ENCODE data around the gene YY1. TPM values are rescaled to one million over a fixed set of nuclear protein-coding genes. Genes with fewer than 3 reads are reported as not detected.
"Not testable (repeated sequence)": the region's sequence is repeated elsewhere in the genome, so short reads cannot be mapped to it uniquely, and the experiment has no call there.

The YY1 gene
- total RNA-seq, 1 experiment from 2014 or later = 73.3 TPM

DNA sequence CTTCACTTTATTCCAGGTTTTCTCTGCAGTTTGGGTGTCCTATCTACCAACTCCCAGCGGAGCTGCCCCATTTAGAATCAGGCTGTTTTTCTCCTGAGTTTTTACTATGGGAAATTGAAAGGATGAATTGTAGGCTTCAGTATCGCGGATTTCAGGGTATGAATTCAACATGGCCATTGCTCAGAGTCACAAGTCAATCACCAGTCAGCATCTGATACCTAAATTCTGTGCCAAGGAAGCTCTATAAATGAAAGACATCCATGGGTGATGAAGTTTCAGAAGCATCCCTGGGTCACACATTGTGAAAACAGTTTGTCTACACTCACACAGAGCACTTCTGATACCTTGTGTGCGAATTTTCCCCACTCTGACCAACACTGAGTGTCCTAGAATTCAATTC is 35.8 kb upstream of the YY1 start:
- H3K4me3 Mint-ChIP-seq (ENCODE audit: unreplicated experiment) = no peak overlapping the region
- TF ChIP-seq, protein P1, sequence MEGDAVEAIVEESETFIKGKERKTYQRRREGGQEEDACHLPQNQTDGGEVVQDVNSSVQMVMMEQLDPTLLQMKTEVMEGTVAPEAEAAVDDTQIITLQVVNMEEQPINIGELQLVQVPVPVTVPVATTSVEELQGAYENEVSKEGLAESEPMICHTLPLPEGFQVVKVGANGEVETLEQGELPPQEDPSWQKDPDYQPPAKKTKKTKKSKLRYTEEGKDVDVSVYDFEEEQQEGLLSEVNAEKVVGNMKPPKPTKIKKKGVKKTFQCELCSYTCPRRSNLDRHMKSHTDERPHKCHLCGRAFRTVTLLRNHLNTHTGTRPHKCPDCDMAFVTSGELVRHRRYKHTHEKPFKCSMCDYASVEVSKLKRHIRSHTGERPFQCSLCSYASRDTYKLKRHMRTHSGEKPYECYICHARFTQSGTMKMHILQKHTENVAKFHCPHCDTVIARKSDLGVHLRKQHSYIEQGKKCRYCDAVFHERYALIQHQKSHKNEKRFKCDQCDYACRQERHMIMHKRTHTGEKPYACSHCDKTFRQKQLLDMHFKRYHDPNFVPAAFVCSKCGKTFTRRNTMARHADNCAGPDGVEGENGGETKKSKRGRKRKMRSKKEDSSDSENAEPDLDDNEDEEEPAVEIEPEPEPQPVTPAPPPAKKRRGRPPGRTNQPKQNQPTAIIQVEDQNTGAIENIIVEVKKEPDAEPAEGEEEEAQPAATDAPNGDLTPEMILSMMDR (IDR thresholded peaks at IDR 0.05; ENCODE audit: unreplicated experiment) = no peak

DNA sequence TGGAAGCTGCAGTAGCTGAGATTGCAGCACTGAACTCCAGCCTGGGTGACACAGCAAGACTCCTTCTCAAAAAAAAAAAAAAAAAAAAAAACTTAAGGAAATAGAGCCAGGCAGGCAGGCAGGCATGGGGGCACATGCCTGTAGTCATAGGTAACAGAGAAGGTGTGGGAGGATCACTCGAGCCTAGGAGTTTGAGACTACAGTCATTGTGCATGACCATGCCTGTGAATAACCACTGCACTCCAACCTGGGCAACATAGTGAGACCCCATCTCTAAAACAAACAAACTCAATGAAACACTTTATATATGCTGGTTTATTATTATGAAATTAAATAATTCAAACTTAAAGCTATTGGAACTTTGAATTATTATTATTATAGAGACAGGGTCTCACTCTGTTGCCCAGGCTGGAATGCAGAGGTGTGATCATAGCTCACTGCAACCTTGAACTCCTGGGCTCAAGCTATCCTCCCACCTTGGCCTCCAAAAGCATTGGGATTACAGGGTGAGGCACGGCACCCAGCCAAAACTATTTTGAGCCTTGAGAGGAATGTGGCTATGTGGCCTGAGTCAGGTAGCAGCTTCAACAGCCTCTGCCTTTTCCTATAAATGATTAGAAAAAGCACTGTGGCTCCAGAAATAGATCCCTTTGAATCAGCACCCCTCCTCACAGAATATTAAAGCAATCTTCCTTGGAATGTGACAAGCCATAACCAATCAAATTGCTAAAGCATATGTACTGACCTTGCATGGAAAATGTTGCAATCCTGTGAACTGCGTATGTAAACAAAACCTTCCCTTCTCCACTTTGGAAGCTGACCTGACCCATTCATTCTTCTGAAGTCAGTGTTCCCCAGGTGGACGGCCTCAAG is 34.7 kb upstream of the YY1 start:
- peak; percentile 87 for DNase-seq (ENCODE audit: unreplicated experiment)
- intact Hi-C loops (cut with micrococcal nuclease) = no loop called here
- H3K9me3 Mint-ChIP-seq (ENCODE audit: unreplicated experiment) = no peaks in the 10 kb centered on the region

More for the DNA sequence above, 35.8 kb upstream of the YY1 start:
- Mint-ChIP-seq H3K27ac (ENCODE audit: low read depth, unreplicated experiment) (no peak overlapping the region), H3K36me3 (ENCODE audit: insufficient read depth, unreplicated experiment) (no peaks in the 10 kb centered on the region), H3K9me3 (ENCODE audit: unreplicated experiment) (no peaks in the 10 kb centered on the region), H3K27me3 (ENCODE audit: insufficient read depth, unreplicated experiment) (no peaks in the 10 kb centered on the region), H3K4me1 (ENCODE audit: insufficient read depth, unreplicated experiment) (no peaks in the 10 kb centered on the region)
- BruUV-seq (replicated peaks) = no TSS peak
- DNase-seq (ENCODE audit: unreplicated experiment) = no peak
- intact Hi-C loops (cut with micrococcal nuclease) = no loop called here
- POLR2A ChIA-PET = interaction anchor here (0.5 to 3.7 kb wide), 4 partner anchors 10 to 78 kb away, joined by 3 to 38 read pairs (median 15); no protein-coding TSS in a partner anchor
- CTCF ChIA-PET = interaction anchor here (0.6 to 4.7 kb wide), 4 partner anchors 10 to 44 kb away, joined by 4 to 33 read pairs (median 4); no protein-coding TSS in a partner anchor

DNA sequence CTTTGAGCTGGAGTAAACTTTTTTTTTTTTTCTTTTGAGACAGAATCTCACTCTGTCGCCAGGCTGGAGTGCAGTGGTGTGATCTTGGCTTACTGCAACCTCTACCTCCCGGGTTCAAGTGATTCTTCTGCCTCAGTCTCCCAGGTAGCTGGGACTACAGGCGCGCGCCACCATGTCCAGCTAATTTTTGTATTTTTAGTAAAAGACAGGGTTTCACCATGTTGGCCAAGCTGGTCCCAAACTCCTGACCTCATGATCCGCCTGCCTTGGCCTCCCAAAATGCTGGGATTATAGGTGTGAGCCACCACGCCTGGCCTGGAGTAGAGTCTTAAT is 34.1 kb upstream of the YY1 start:
- H3K9me3 Mint-ChIP-seq (ENCODE audit: unreplicated experiment); intact Hi-C loops (cut with micrococcal nuclease); BruUV-seq (replicated peaks); H3K4me1 Mint-ChIP-seq (ENCODE audit: insufficient read depth, unreplicated experiment); DNase-seq (ENCODE audit: unreplicated experiment); H3K36me3 Mint-ChIP-seq (ENCODE audit: insufficient read depth, unreplicated experiment); H3K4me3 Mint-ChIP-seq (ENCODE audit: unreplicated experiment); H3K27me3 Mint-ChIP-seq (ENCODE audit: insufficient read depth, unreplicated experiment): not testable (repeated sequence)
- CTCF ChIA-PET = interaction anchor here (0.6 to 4.7 kb wide), 6 partner anchors 12 to 224 kb away, joined by 3 to 33 read pairs (median 4); no protein-coding TSS in a partner anchor
- H3K27ac Mint-ChIP-seq (ENCODE audit: low read depth, unreplicated experiment) = peak overlapping the region; percentile 70
- POLR2A ChIA-PET = interaction anchor here (0.6 to 3.7 kb wide), 13 partner anchors 10 to 629 kb away, joined by 3 to 46 read pairs (median 5); no protein-coding TSS in a partner anchor

More for the DNA sequence above, 34.7 kb upstream of the YY1 start:
- CTCF ChIA-PET = interaction anchor here (0.6 to 4.7 kb wide), 11 partner anchors 11 to 692 kb away, joined by 3 to 33 read pairs (median 4); no protein-coding TSS in a partner anchor
- Mint-ChIP-seq H3K4me3 (ENCODE audit: unreplicated experiment) (no peak overlapping the region), H3K36me3 (ENCODE audit: insufficient read depth, unreplicated experiment) (no peaks in the 10 kb centered on the region), H3K4me1 (ENCODE audit: insufficient read depth, unreplicated experiment) (no peaks in the 10 kb centered on the region), H3K27ac (ENCODE audit: low read depth, unreplicated experiment) (peak overlapping the region; percentile 70), H3K27me3 (ENCODE audit: insufficient read depth, unreplicated experiment) (no peaks in the 10 kb centered on the region)
- TF ChIP-seq, protein P1 (IDR thresholded peaks at IDR 0.05; ENCODE audit: unreplicated experiment) = no peak
- POLR2A ChIA-PET = interaction anchor here (0.6 to 3.7 kb wide), 14 partner anchors 10 to 1527 kb away, joined by 3 to 46 read pairs (median 4); no protein-coding TSS in a partner anchor
- BruUV-seq (replicated peaks) = no TSS peak

DNA sequence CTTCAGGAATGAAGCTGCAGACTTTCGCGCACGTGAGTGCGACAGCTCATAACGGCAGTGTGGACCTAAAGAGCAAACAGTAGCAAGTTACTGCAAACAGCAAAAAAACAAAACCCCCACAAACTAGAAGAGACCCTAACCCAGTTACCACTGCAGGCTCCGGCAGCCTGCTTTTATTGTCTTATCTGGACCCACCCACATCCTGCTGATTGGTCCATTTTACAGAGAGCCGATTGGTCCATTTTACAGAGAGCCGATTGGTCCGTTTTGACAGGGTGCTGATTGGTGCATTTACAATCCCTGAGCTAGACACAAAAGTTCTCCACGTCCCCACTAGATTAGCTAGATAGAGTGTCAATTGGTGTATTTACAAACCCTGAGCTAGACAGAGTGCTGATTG is 31.4 kb upstream of the YY1 start:
- H3K4me1 Mint-ChIP-seq (ENCODE audit: insufficient read depth, unreplicated experiment); BruUV-seq (replicated peaks); H3K27ac Mint-ChIP-seq (ENCODE audit: low read depth, unreplicated experiment); H3K4me3 Mint-ChIP-seq (ENCODE audit: unreplicated experiment); DNase-seq (ENCODE audit: unreplicated experiment); POLR2A ChIA-PET; H3K9me3 Mint-ChIP-seq (ENCODE audit: unreplicated experiment); H3K36me3 Mint-ChIP-seq (ENCODE audit: insufficient read depth, unreplicated experiment); intact Hi-C loops (cut with micrococcal nuclease); H3K27me3 Mint-ChIP-seq (ENCODE audit: insufficient read depth, unreplicated experiment): not testable (repeated sequence)
- CTCF ChIA-PET = interaction anchor here (0.6 to 1.2 kb wide), 2 partner anchors 15 to 154 kb away, joined by 3 read pairs; no protein-coding TSS in a partner anchor

DNA sequence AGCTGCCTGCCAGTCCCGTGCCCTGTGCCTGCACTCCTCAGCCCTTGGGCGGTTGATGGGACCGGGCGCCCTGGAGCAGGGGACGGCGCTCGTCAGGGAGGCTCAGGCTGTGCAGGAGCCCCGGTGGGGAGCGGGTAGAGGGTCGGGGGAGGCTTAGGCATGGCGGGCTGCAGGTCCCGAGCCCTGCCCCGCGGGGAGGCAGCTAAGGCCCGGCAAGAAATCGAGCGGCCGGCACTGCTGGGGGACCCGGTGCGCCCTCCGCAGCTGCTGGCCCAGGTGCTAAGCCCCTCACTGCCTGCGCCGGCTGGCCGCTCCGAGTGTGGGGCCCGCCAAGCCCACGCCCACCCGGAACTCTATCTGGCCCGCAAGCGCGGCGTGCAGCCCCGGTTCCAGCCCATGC is 30.8 kb upstream of the YY1 start:
- H3K9me3 Mint-ChIP-seq (ENCODE audit: unreplicated experiment); DNase-seq (ENCODE audit: unreplicated experiment); H3K36me3 Mint-ChIP-seq (ENCODE audit: insufficient read depth, unreplicated experiment); H3K4me3 Mint-ChIP-seq (ENCODE audit: unreplicated experiment); H3K27ac Mint-ChIP-seq (ENCODE audit: low read depth, unreplicated experiment); H3K4me1 Mint-ChIP-seq (ENCODE audit: insufficient read depth, unreplicated experiment); H3K27me3 Mint-ChIP-seq (ENCODE audit: insufficient read depth, unreplicated experiment); intact Hi-C loops (cut with micrococcal nuclease); BruUV-seq (replicated peaks): not testable (repeated sequence)
- CTCF ChIA-PET = interaction anchor here (0.6 kb wide), 1 partner anchor 153 kb away, joined by 3 read pairs; no protein-coding TSS in a partner anchor
- POLR2A ChIA-PET = interaction anchor here (0.6 kb wide), 1 partner anchor 102 kb away, joined by 4 read pairs; no protein-coding TSS in a partner anchor

All from MCF 10A (cell line).